Measurements from ENCODE around the gene CHD3. TPM values are rescaled to one million over a fixed set of nuclear protein-coding genes. Genes with fewer than 3 reads are reported as not detected.

The CHD3 gene
- total RNA-seq, 1 donor from 2014 or later: 77.9 TPM

GRCh38 chr17:7897090-7897489 is 8.5 kb downstream of the CHD3 start:
- Histone ChIP-seq H3K36me3 (peaks cover 96% of the 10 kb centered on the region), H3K9me3 (no peaks in the 10 kb centered on the region), H3K27ac (no peak overlapping the region), H3K4me1 (no peaks in the 10 kb centered on the region), H3K27me3 (ENCODE audit: low read depth) (no peaks in the 10 kb centered on the region), H3K4me3 (no peak overlapping the region)
- no peak for TF ChIP-seq CTCF (IDR thresholded peaks at IDR 0.05)
- intact Hi-C loops (cut with DNase I): no loop called here
- DNase-seq (no peak), ATAC-seq (no peak)

GRCh38 chr17:7897773-7898172 is 9.2 kb downstream of the CHD3 start:
- Histone ChIP-seq H3K9me3 (no peaks in the 10 kb centered on the region), H3K27ac (no peak overlapping the region), H3K36me3 (peaks cover 97% of the 10 kb centered on the region), H3K4me3 (no peak overlapping the region), H3K4me1 (no peaks in the 10 kb centered on the region), H3K27me3 (ENCODE audit: low read depth) (no peaks in the 10 kb centered on the region)
- intact Hi-C loops (cut with DNase I): no loop called here
- peak; percentile 57 to 80 for ATAC-seq
- peak; percentile 41 for TF ChIP-seq CTCF (IDR thresholded peaks at IDR 0.05)
- DNase-seq: no peak

GRCh38 chr17:7903154-7904103 is 14.8 kb downstream of the CHD3 start:
- H3K36me3 ChIP-seq: peaks cover 100% of the 10 kb centered on the region
- TF ChIP-seq CTCF (IDR thresholded peaks at IDR 0.05): no peak
- ATAC-seq (no peak), DNase-seq (no peak)
- H3K27ac ChIP-seq: no peak overlapping the region
- no peak overlapping the region for H3K4me3 ChIP-seq
- no peaks in the 10 kb centered on the region for H3K9me3 ChIP-seq
- intact Hi-C loops (cut with DNase I): no loop called here
- no peaks in the 10 kb centered on the region for H3K27me3 ChIP-seq (ENCODE audit: low read depth)
- H3K4me1 ChIP-seq: no peaks in the 10 kb centered on the region

GRCh38 chr17:7909089-7909488 is 20.5 kb downstream of the CHD3 start:
- intact Hi-C loops (cut with DNase I): no loop called here
- DNase-seq (no peak), ATAC-seq (no peak)
- peaks cover 83% of the 10 kb centered on the region for H3K36me3 ChIP-seq
- no peak overlapping the region for H3K4me3 ChIP-seq
- TF ChIP-seq CTCF (IDR thresholded peaks at IDR 0.05): no peak
- no peak overlapping the region for H3K27ac ChIP-seq
- H3K9me3 ChIP-seq: no peaks in the 10 kb centered on the region
- H3K4me1 ChIP-seq: peaks cover 6% of the 10 kb centered on the region
- H3K27me3 ChIP-seq (ENCODE audit: low read depth): no peaks in the 10 kb centered on the region

GRCh38 chr17:7910281-7910680 is 21.7 kb downstream of the CHD3 start:
- H3K4me1 ChIP-seq: peaks cover 18% of the 10 kb centered on the region
- peaks cover 71% of the 10 kb centered on the region for H3K36me3 ChIP-seq
- H3K27ac ChIP-seq: no peak overlapping the region
- ATAC-seq: no peak
- no peaks in the 10 kb centered on the region for H3K9me3 ChIP-seq
- H3K27me3 ChIP-seq (ENCODE audit: low read depth): no peaks in the 10 kb centered on the region
- TF ChIP-seq CTCF (IDR thresholded peaks at IDR 0.05): no peak
- intact Hi-C loops (cut with DNase I): no loop called here
- H3K4me3 ChIP-seq: no peak overlapping the region
- DNase-seq: no peak
